DMS153 (cell line): ENCODE data around the gene PLEKHA1.
A peak's percentile ranks its signal among the peaks of the same experiment; 100 is the strongest.

Experiments used
- DNase-seq: peaks from one replicate; lab custom pipeline; 2025; lab: John Stamatoyannopoulos, UW

The PLEKHA1 gene

GRCh38 chr10:122374237-122374858 lies at the start of gene PLEKHA1:
PLEKHA1 (plus strand) TSS chr10:122374708; CDS start chr10:122393201, 18,493 bp downstream.
- peak; percentile 92 for DNase-seq

DNA sequence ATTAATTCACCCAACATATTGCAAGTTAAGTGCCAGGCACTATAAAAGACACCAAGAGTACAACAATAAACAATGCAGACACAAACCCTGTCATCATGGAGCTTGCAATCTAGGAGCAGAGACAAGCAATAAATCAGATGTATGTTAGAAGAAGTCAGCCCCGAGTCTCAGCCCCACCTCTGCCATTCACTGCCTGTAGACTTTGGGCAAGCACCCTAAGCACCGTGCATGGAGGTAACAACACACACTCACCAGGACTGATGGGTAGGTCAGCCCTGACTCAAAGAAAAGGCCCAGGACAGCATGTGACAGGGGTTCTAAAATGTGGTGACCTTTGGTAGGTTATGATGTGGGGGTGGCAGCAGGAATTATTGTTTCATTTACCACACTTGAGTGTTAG lies 49.3 kb upstream of the PLEKHA1 start:
- DNase-seq = no peak

GRCh38 chr10:122326385-122326784 lies 48.1 kb upstream of the PLEKHA1 start:
- no peak for DNase-seq

GRCh38 chr10:122326806-122327205 lies 47.7 kb upstream of the PLEKHA1 start:
- DNase-seq = no peak

DNA sequence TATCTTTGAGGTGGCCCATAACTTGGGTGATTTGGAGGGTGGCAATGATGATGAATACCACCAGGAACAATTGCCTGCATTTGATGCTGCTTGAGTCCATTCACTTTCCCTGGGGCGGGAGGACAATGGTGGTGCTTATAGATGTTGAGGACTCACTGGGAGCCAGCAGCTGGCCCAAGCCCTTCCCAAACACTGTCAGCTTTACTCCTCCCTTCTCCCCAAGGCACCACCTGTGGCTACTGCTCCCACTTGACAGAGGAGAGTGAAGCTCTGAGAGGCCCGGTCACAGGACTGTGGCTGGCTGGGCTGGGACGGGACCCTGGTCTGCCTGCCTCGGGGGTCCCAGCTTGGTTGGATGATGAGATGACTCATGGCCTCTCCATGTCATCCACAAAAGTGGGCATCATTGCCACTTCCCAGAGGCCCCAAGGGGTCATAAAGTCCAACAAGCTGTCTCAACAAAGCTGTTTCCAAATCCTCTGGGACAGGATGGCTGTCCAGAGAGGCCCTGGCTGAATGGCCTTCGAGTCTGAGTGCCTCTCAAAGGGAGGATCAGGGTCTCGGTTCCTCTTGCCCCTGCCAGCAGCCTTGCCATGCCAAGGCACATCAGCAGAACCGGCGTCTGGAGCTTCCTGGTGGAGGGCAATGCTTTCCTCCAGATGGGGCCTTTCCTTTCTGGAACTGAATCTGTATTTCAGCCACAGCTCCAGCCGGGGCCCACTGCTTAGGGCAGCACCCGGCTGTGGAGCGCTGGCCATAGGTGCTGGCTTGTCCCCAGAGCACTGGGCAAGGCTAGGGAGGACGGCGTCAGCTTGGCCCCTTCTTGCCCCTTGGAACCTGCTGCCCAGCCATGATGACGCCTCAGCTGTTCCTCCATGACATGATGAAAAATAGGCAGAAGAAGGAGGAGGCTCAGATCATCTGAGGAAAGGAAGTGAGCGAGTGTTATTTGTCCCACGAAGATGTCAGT lies 47.0 kb upstream of the PLEKHA1 start:
- DNase-seq = no peak

DNA sequence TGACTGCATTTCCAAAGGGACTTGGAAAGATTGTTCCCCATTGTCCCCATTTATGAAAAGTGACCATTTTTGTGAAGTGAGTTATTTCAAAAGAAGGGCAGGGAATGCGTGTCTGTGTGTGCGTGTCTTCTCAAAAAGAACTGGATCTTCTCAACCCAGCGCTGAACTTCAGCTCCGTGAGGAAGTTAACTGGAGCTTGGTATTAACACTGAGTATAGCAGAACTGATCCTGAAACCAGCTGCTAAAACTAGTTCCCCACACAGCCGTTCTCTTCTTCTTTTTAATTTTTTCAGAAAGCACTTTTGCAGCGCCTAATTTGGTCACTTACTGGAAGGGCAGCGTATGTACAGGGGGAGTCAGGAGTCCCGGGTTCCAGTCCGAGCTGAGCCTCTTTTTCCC lies 45.8 kb upstream of the PLEKHA1 start:
- no peak for DNase-seq

GRCh38 chr10:122329416-122329815 lies 45.1 kb upstream of the PLEKHA1 start:
- no peak for DNase-seq

DNA sequence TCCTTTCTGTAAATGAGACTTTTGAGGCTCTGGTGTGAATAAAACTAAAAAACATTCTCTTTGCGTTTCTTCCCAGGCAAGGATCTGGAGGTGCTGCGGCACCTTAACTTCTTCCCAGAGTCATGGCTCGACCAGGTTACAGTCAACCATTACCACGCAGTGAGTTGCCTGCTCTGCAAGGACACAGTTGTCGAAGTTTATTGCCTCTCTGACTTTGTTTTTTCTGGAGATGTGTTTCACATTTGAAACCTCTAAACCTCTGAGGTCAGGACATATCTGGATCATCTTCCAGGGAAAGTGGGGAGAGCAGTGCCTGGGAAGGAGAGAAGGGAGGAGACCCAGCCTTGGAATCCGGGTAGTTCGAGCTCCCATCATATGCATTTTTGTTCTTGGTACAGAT lies 43.4 kb upstream of the PLEKHA1 start:
- no peak for DNase-seq

DNA sequence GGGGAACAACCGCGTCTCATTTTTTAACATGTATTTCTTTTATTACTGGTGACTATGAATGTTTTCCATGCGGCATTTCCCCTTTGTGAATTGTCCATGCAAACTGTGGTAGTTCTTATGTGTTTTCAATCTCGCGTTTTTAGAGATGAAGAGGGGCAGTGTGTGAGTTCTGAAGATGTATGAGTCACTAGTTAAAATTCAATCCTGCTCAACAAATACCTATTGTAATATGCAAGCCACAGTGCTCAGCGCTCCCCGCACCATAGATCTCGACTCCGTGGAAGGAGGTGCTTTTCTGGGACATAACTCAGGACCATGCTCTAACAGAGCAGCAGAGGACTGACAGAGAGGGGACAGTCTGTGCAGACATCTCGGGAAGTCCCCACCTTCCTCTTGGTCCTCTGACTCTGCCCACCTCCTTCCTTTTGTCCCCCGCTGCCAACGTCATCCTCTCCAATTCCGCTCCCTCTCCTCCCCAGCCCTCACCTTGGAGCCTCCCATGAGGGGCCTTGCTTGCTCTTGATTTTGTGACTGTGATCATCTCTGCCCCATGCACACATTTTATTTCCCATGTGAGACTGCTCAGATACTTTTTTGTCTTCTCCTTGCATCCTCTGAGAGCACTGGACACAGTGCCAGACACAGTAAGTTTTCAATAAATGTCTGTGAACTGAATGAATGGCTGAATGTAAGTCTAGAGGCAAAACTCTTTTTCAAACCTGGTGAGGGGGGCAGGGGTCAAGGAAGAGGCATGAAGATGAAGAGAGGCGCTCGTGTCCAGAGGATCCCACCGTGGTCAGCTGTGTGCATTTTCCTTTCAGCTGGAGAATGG lies 42.7 kb upstream of the PLEKHA1 start:
- DNase-seq = no peak

GRCh38 chr10:122333037-122333436 lies 41.5 kb upstream of the PLEKHA1 start:
- DNase-seq = no peak

DNA sequence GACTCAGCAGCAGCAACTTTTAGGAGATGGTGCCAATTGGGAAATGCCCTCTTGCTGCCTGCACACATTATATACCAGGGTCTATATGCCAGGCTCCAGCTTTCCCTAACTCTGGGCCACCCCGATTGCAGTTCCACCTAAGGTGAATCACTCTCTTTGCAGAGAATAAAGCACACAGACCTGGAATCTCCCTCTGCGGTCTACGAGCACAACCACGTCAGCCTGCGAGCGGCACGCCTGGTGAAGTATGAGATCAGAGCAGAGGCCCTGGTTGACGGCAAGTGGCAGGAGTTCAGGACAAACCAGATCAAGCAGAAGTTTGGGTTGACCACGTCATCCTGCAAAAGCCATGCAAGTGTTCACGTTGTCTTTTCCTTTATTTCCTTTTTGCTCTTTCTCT lies 38.2 kb upstream of the PLEKHA1 start:
- no peak for DNase-seq

DNA sequence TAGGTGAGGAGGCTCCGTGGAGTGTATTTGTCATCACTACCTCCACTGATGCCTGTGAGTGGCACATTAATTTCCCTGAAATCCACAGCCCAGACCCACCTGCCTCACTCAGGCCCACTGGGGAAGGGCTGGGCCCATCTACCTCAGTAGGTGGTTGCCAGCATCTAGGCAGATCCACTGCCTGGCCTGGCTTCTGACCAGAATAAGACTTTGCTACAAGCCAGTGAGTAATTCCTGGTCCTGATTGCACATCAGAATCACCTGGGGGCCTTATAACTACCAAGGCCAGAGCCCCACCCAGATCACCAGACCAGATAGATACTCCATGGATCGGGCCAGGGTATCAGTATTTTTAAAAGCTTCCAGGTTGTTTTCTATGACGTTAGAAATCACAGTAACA lies 37.5 kb upstream of the PLEKHA1 start:
- no peak for DNase-seq

- DNase-seq = no peak
Measured at GRCh38 chr10:122338609-122339441, 35.7 kb upstream of the PLEKHA1 start.

DNA sequence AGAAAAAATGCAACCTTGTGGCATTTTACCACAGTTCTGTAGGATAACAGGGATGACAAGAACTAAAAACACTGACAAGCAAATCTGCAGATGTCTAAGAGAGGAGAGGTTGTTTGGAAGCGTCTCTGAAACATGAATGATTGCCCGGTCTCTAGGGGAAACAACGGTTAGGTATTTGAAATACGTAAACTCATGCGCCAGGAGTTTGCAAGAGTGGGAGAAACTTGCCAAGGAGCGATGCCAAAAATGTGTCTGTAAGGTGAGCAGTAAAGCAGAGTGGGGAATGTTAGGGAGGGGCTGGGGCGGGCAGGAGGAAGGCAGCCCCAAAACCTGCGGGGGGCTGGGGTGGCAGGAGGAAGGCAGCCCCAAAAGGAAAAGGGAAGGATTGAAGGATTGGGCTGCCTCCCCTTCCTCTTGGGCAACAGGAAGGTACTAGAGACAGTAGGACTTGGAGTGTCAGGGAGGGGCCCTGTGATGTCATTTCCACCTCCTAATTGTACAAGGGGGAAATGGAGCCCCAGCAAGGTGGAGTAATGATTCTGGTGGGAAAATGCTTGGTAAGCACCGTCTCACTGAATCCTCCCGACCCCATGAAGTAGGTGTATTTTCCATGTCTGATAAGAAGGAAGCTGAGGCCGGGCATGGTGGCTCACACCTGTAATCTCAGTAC lies 33.2 kb upstream of the PLEKHA1 start:
- no peak for DNase-seq

DNA sequence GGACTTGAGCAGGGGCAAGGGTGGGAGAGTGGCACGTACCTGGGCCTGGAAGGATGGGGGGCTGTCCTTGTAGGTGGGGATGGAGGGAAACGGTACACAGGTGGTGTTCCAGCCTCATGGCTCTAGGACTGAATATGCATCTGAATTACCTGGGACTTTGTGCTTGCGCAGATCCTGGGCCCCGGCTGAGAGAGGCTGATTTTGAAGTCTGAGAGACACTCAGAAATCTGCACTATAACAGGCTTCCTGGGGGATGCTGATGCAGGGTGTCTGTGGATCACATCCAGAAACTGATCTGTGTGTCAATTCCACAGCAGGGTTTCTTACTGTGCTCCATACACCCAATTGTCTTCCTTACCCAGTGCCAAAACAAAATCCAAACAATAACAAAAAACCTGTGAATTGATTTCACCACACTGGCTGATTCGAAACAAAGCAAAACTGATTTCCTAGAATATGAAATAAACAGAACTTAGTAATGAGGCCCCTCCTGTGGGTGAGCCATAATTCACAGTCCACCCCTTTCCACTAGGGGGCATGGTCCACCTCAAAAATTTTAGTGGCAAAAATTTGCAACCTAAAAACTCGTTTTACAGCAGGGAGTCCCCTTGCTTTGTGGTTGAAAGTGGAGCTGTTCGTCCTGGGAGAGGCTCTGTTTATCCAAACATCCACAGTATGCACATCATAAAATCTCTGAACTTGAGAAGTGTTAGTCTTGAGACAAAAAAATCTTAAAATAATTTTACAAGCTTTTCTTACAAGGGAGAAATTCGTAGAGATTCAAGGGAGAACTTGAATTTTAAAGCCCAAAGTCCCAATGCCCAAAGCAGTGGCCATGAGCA lies 32.0 kb upstream of the PLEKHA1 start:
- DNase-seq = no peak

- DNase-seq = no peak
Measured at GRCh38 chr10:122343135-122343800, 31.2 kb upstream of the PLEKHA1 start.

DNA sequence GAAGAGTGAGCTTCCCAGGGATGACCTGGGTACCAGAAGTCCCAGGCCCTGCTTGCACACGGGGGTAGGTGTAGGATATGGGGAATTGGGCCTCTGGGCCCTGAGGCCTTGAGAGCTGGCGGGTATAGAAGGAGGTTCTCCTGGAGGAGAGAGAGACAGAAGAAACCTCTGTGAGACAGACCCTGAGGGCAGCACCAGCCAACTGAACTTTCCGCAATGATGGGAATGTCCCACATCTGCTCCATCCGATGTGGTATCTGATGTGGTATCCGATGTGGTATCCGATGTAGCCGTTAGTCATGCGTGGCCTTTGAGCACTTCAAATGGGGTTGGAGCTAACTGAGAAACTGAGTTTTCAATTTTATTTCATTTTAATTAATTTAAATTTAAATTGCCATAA lies 30.6 kb upstream of the PLEKHA1 start:
- DNase-seq = no peak

DNA sequence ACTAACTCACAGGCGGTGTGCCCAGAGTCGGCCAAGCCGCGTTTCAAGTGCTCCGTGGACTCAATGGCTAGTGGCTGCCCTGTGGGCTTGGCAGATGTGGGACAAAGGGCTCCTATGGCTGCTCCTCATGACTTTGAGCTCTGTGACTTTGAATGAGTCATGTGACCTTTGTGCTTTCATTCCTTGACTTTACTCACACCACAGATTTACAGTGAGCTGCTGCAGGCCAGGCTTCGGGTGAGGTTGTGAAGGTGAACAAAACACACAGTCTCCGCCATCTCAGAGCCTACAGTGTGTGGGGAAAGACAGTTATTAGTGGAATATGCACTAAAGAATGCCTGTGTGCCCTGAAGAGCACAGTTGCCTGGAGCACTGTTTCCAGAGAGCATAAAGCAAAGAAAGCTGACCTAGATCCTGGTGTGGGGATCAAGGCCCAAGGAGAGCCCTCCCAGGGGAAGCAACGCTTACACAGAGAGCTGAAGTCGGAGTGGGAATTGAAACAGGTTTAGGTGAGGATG lies 29.7 kb upstream of the PLEKHA1 start:
- DNase-seq = no peak

DNA sequence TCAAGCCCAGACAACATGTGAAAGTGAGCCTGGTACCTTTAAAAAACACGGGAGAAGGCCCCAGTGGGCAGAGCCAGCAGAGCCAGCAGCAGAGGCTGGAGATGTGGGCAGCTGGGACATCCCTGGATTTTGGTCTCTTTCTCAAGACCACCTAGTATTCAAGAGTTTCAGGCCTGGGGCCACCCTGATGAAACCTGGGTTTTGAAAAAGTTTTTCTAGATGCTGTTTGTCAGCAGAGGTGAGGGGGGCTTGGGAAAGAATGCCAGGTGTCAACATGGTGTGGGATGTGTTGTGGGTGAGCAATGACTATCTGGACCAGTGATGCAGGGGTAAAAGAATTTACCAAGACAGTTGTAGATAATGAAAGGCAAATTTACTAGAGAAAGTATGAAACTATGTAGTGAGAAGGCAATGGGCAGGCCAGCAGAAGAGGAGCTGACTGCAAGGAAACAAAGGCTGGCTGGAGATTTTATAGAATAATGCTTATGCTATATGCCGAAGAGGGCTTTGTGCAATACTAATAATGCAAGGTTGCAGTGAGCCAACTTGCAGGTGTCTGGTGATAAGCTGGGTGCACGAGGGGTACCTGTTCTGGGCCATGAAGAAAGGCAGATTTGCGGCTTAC lies 28.1 kb upstream of the PLEKHA1 start:
- no peak for DNase-seq
